Adipocyte (in vitro differentiated cells): ENCODE results near the gene WASF2.
"Not testable (repeated sequence)": the region's sequence is repeated elsewhere in the genome, so short reads cannot be mapped to it uniquely, and the experiment has no call there.

Experiments
- DNase-seq: peaks from one replicate; pipeline ENCODE4 v3.0.0-alpha.2; 2015; ENCODE audit warnings: low read depth
- H3K27me3 ChIP-seq: replicated peaks from 2 replicates; pipeline ENCODE4 v1.7.0; 2013; ENCODE audit warnings: mild to moderate bottlenecking, low read length, moderate library complexity; ENCODE audit not compliant: control insufficient read depth, insufficient read depth
- H3K36me3 ChIP-seq: 2 replicates; pipeline ENCODE4 v1.7.0; 2013; ENCODE audit warnings: low read length, mild to moderate bottlenecking, moderate library complexity; ENCODE audit not compliant: control insufficient read depth, insufficient read depth, severe bottlenecking
- H3K4me1 ChIP-seq: 2 replicates; pipeline ENCODE4 v1.7.0; 2013; ENCODE audit warnings: mild to moderate bottlenecking, low read length, moderate library complexity; ENCODE audit not compliant: control insufficient read depth, insufficient read depth
- H3K4me3 ChIP-seq: 2 replicates; pipeline ENCODE4 v1.7.0; 2013; ENCODE audit warnings: mild to moderate bottlenecking, low read length, moderate library complexity
- H3K9ac ChIP-seq: 2 replicates; pipeline ENCODE4 v1.7.0; 2013; ENCODE audit warnings: mild to moderate bottlenecking, low read length, moderate library complexity
- H3K9me3 ChIP-seq: 2 replicates; pipeline ENCODE4 v1.7.0; 2013; ENCODE audit warnings: mild to moderate bottlenecking, low read length, moderate library complexity; ENCODE audit not compliant: control insufficient read depth

WASF2 gene

DNA sequence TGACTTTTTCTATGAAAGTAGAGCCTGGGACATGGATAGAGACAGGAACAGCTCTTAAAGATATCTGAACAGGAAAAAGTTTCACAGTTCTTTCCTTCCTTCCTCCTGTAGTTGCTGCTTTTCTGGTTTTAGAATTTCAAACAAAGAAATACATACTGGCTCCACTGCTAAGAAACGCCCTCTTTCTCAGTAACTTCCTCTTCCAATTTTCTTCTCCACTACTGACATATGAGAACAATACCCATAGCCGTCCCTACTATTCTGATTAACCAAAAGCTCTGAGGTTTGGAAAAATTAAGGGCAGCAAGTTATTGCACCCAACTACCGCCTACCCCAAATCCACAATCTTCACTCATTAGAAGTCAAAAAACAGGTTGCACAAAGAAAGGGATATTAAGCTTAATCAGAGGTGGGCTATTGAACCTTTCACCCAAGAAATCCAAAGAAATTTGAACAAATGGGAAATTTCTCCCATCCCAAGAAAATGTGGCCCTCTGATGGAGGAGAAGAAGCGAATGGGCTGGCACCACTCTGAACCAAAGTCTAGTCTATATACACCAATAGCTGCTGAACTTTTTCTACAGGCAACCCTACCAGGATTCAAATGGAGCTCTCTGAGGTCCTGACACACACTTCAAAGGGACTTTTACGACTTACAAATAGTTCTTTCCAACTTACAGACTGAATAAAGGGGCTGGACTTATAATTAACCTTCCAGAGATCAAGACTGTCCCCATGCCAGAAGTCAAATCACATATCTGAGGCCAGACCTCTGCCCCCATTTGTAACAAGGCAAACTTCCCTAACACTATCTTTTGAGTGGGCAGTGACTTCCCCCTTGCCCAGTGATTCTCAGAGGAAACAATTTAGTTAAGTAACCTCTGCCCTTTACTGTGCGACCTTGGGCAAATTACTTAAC, 1.7 kb downstream of the WASF2 start:
- peaks cover 34% of the 10 kb centered on the region for H3K4me1 ChIP-seq
- no peaks in the 10 kb centered on the region for H3K9me3 ChIP-seq
- no peaks in the 10 kb centered on the region for H3K27me3 ChIP-seq
- H3K9ac ChIP-seq = peak overlapping the region; percentile 96
- DNase-seq = peak; percentile 46
- peak overlapping the region; percentile 96 for H3K4me3 ChIP-seq
- peaks cover 10% of the 10 kb centered on the region for H3K36me3 ChIP-seq

- peaks cover 10% of the 10 kb centered on the region for H3K36me3 ChIP-seq
- no peak overlapping the region for H3K9ac ChIP-seq
- H3K9me3 ChIP-seq = no peaks in the 10 kb centered on the region
- H3K27me3 ChIP-seq = no peaks in the 10 kb centered on the region
- no peak overlapping the region for H3K4me3 ChIP-seq
- no peak for DNase-seq
- H3K4me1 ChIP-seq = peaks cover 23% of the 10 kb centered on the region
These were observed 4.6 kb downstream of the WASF2 start for GRCh38 chr1:27485363-27485762.

GRCh38 chr1:27483659-27484058, 6.3 kb downstream of the WASF2 start:
- Histone ChIP-seq H3K9ac (no peak overlapping the region), H3K36me3 (peaks cover 11% of the 10 kb centered on the region), H3K4me1 (peaks cover 21% of the 10 kb centered on the region), H3K27me3 (no peaks in the 10 kb centered on the region), H3K9me3 (no peaks in the 10 kb centered on the region), H3K4me3 (no peak overlapping the region)
- no peak for DNase-seq

DNA sequence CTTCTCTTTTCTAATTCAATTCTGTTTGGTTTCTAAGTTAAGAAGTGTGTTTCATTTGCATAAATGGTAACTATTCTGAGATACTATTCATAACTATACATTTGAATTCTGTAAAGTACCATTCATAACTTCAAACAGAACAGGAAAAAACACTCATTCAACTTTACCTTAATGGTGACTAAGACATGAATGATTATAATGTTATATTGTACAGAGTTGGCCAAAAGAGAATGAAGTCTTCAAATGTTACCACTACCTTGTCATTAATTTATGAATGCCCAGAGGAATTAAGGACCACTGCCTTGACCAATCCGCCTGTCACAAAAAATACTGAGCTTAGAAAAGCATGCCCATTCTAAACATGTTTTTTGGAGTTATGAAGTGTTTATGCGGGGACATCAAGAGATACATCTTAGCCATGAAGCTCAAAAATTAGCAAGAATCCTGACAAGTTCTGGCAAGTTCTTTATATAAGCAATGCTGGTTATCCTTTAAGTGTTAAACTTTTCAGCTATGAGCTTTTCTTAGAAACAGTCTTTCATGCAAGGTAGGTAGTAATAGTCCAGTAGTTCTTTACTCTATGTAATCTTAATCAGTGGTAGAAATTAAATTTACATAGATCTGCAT, 7.9 kb downstream of the WASF2 start:
- Histone ChIP-seq H3K9me3 (no peaks in the 10 kb centered on the region), H3K4me1 (peaks cover 12% of the 10 kb centered on the region), H3K27me3 (no peaks in the 10 kb centered on the region), H3K4me3 (no peak overlapping the region), H3K9ac (no peak overlapping the region), H3K36me3 (peaks cover 16% of the 10 kb centered on the region)
- DNase-seq = no peak

DNA sequence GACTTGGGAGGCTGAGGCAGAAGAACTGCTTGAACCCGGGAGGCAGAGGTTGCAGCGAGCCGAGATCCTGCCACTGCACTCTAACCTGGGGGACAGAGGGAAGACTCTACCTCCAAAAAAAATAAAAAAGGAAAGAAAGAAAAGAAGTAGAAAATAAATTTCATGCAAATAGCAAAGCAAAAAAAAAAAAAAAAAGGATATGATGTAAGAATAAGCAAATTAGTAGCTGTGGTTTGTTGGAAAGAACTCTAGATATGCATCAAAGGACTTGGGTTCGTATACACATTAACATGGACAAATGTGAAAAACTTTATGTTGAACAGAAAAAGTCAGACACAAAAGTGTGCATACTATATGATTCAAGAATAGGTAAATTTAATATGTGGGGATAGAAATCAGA, 11.9 kb downstream of the WASF2 start:
- DNase-seq = peak; percentile 7
- H3K9ac ChIP-seq = no peak overlapping the region
- peaks cover 32% of the 10 kb centered on the region for H3K4me1 ChIP-seq
- H3K36me3 ChIP-seq = peaks cover 7% of the 10 kb centered on the region
- H3K9me3 ChIP-seq = no peaks in the 10 kb centered on the region
- H3K4me3 ChIP-seq = no peak overlapping the region
- no peaks in the 10 kb centered on the region for H3K27me3 ChIP-seq

GRCh38 chr1:27476237-27476636, 13.7 kb downstream of the WASF2 start:
- Histone ChIP-seq H3K4me1 (peaks cover 26% of the 10 kb centered on the region), H3K4me3 (no peak overlapping the region), H3K9me3 (no peaks in the 10 kb centered on the region), H3K36me3 (peaks cover 7% of the 10 kb centered on the region), H3K27me3 (no peaks in the 10 kb centered on the region), H3K9ac (no peak overlapping the region)
- no peak for DNase-seq

GRCh38 chr1:27475720-27476119, 14.2 kb downstream of the WASF2 start:
- DNase-seq = no peak
- Histone ChIP-seq H3K9me3 (no peaks in the 10 kb centered on the region), H3K4me3 (no peak overlapping the region), H3K4me1 (peaks cover 26% of the 10 kb centered on the region), H3K9ac (no peak overlapping the region), H3K36me3 (peaks cover 7% of the 10 kb centered on the region), H3K27me3 (no peaks in the 10 kb centered on the region)

- no peak for DNase-seq
- Histone ChIP-seq H3K4me1 (peaks cover 33% of the 10 kb centered on the region), H3K9ac (no peak overlapping the region), H3K27me3 (no peaks in the 10 kb centered on the region), H3K4me3 (no peak overlapping the region), H3K36me3 (peaks cover 6% of the 10 kb centered on the region), H3K9me3 (no peaks in the 10 kb centered on the region)
These were observed 16.2 kb downstream of the WASF2 start for GRCh38 chr1:27473755-27474154.

GRCh38 chr1:27472098-27472497, 17.9 kb downstream of the WASF2 start:
- not testable (repeated sequence) for H3K9me3 ChIP-seq, H3K27me3 ChIP-seq, H3K9ac ChIP-seq, DNase-seq, H3K4me3 ChIP-seq, H3K36me3 ChIP-seq
- peaks cover 43% of the 10 kb centered on the region for H3K4me1 ChIP-seq

GRCh38 chr1:27471477-27471876, 18.5 kb downstream of the WASF2 start:
- H3K36me3 ChIP-seq = no peaks in the 10 kb centered on the region
- no peak overlapping the region for H3K9ac ChIP-seq
- DNase-seq = no peak
- peaks cover 38% of the 10 kb centered on the region for H3K4me1 ChIP-seq
- no peaks in the 10 kb centered on the region for H3K27me3 ChIP-seq
- no peak overlapping the region for H3K4me3 ChIP-seq
- H3K9me3 ChIP-seq = no peaks in the 10 kb centered on the region

DNA sequence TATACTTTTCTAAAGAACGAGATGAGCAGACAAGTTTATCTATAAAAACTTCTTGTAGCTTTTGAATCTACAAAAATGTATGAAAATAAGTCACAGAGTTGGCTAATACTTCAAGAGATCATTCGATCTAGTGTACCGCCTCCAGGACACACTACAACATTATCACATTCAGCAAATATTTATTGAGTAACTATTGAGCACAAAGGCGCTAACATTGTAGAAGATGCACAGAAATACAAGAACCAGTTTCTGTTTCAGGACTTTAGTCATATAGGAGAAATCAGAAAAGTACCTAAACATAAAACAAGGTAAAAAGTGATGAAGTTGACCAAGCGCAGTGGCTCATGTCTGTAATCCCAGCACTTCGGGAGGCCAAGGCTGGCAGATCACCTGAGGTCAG, 20.6 kb downstream of the WASF2 start:
- no peak overlapping the region for H3K4me3 ChIP-seq
- H3K36me3 ChIP-seq = peaks cover 10% of the 10 kb centered on the region
- peaks cover 36% of the 10 kb centered on the region for H3K4me1 ChIP-seq
- peak overlapping the region; percentile 38 for H3K9ac ChIP-seq
- no peak for DNase-seq
- no peaks in the 10 kb centered on the region for H3K27me3 ChIP-seq
- H3K9me3 ChIP-seq = no peaks in the 10 kb centered on the region
